COR-L47 (cell line): ENCODE measurements around the gene EHMT2.
A peak's percentile ranks its signal among the peaks of the same experiment; 100 is the strongest.
"Not testable (repeated sequence)": the region's sequence is repeated elsewhere in the genome, so short reads cannot be mapped to it uniquely, and the experiment has no call there.

Experiments used
- DNase-seq: peaks from one replicate; lab custom pipeline; 2025; lab: John Stamatoyannopoulos, UW

The EHMT2 gene

GRCh38 chr6:31915351-31915750, 17.9 kb upstream of the EHMT2 start:
- no peak for DNase-seq

DNA sequence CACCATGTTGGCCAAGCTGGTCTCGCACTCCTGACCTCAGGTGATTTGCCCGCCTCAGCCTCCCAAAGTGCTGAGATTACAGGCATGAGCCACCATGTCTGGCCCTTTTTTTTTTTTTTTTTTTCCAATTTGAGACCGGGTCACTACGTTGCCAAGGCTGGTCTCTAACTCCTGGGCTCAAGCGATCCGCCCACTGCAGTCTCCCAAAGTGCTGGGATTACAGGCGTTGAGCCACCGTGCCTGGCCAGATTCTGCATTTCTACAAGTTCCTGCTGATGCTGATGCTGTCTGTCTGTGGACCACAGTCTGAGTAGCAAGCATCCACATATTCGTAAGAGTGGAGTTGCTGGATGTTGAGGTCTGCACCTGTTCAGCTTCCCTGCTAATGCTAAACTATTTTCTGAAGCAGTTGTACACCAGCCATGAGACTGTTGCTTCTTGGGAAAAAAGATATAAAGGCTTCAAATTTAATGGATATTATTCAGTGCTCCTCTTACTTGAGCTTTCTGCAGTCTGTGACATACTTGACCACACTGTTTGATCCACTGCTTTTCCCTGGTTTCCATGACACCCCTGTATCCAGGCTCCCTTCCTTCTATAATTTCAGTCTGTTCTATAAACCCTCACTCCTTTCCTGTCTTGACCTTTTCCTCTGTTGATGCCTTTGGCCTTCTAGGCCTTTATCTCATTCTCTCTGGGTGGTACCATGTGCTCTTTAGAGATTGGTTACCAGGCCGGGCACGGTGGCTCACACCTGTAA, 14.5 kb upstream of the EHMT2 start:
- DNase-seq: no peak

DNA sequence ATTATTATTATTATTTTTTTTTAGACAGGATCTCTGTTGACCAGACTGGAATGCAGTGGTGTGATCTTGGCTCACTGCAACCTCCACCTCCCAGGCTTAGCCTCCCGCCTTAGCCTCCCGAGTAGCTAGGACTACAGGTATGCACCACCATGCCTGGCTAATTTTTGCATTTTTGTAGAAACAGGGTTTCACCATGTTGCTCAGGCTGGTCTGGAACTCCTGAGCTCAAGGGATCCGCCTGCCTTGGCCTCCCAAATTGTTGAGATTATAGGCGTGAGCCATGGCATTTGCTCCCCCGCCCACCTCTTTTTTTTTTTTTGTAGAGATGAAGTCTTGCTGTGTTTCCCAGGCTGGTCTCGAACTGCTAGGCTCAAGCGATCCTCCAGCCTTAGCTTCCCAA, 11.8 kb upstream of the EHMT2 start:
- DNase-seq: not testable (repeated sequence)

DNA sequence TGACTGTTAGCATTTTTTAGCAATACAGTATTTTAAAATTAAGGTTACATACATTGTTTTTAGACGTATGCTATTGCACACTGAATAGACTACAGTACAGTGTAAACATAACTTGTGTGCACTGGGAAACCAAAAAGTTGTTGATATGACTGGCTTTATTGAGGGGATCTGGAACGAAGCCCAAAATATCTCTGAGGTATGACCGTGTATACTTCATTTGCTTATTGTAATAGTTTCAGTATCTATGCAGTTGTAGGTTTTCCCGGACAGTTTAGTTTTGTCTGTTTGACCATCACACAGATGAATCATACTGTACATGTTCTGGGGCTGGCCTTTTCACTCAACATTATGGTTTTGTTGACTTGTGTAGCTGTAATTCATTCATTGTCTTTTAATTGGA, 11.3 kb upstream of the EHMT2 start:
- no peak for DNase-seq

DNA sequence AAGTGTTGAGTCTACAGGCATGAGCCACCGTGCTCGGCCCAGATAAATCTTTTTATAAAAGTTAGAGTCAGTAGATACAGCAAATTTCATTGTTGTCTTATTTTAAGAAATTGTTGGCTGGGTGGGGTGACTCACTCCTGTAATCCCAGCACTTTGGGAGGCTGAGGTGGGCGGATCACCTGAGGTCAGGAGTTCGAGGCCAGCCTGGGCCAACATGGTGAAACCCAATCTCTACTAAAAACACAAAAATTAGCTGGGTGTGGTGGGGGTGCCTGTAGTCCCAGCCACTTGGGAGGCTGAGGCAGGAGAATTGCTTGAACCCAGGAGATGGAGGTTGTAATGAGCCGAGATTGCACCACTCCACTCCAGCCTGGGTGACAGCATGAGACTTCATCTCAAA, 10.8 kb upstream of the EHMT2 start:
- not testable (repeated sequence) for DNase-seq

DNA sequence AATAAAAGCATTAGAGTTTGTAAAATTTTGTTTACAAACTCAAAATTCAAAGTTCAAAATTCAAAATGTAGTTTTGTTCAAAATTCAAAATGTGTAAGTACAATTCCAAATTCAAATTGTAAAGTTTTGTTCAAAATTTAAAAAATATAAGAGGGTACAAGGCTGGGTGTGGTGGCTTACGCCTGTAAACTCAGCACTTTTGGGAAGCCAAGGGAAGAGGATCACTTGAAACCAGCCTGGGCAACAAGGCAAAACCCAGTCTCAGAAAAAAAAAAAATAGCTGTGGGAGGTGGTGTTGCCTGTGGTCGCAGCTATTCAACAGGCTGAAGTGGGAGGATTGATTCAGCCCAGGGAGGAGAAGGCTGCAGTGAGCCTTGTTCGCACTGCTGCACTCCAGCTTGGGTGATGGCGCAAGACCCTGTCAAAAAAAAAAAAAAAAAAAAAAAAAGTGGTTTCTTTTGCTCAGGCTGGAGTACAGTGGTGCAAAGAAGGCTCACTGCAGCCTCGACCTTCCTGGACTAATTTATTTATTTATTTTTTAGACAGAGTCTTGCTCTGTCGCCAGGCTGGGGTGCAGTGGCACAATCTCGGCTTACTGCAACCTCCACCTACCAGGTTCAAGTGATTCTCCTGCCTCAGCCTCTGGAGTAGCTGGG, 9.8 kb upstream of the EHMT2 start:
- no peak for DNase-seq

GRCh38 chr6:31906727-31907126, 9.2 kb upstream of the EHMT2 start:
- not testable (repeated sequence) for DNase-seq

DNA sequence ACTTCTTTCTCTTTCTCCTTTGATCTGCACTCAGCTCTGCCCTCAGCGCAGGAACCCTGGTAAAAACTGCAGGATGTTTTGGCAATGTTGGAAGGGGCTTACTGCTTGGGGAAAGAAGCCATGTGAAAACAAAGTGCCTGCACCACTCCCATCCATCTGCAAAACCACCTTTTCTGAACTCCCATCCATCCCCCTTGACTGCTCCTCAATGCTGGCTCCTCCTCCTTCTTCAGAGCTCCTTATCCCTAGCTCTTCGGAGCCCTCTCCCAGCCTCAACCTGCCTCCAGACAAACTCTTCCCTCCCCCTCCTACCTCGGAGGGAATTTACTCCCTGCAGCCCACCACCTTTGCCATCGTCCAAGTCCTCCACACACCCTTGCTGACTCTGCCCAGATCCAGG, 8.6 kb upstream of the EHMT2 start:
- no peak for DNase-seq

DNA sequence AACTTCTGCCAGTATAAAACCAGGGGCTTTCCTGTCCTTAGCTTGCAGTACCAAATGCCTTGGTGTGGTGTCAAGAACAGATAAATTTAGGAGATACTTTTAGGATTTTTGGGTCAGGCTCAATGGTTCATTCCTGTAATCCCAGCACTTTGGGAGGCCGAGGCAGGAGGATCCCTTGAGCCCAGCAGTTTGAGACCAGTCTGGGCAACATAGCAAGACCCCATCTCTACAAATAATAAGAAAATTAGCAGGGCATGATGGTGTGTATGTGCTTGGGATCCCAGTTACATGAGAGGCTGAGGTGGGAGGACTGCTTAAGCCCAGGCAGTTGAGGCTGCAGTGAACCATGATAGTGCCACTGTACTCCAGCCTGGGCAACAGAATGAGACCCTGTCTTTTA, 7.5 kb upstream of the EHMT2 start:
- DNase-seq: no peak

DNA sequence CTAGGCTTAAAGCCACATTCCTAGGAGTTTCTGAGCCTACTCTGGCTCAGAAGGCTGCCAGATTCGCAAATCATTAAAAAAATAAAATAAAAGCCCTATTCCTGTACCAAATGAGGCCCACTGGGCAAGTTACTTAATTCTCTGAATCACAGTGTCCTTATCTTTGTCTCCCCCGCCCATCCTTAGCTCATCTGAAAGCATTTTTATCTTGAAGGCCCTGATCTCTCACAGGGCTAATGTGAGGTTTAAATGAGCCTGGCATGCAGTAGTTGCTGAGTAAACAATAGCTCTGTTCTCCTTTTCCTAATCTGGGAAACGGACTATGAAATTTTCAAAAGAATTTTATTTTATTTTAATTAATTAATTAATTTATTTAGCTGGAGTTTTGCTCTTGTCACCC, 6.5 kb upstream of the EHMT2 start:
- no peak for DNase-seq

DNA sequence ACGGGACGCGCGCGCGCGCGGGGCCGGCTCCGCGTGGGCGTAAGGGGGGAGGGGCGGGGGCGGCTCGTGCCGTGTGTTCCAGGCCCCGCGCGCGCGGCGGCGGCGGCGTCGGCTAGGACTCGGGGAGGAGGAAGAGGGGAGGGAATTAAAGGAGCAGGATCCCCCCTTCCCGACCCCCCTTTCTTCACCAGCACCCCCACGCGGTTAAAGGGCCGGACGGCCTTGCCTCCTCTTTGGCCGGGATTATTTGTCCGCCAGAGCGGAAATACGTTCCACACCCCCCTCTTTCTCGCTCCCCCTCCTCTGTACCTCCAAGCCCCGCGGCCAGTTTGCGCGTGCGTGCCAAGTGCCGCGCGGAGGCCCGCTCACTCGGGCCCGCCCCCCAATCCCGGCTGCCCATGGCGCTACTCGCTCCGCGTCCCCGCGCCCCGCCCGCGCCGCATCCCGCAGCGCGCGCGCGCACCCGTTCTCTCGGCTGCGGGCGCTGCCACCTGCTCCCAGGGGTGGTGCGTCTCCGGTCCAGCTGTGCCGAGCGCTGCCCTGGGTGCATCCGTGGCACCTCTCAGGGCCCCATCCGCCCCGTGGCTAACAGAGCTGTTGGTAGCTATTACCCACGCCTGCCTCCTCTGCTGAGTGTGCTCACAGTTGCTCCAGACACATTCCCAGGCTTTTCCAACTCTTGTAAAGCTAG, 4.6 kb upstream of the EHMT2 start, which contains the start of gene ZBTB12:
Gene ZBTB12 (minus strand): TSS at position 134 of the 691 bp plus-strand sequence. CDS start 781 bp downstream, outside the sequence.
- DNase-seq: peak; percentile 98

- DNase-seq: peak; percentile 51
Measured at GRCh38 chr6:31901415-31901952, 4.0 kb upstream of the EHMT2 start.

DNA sequence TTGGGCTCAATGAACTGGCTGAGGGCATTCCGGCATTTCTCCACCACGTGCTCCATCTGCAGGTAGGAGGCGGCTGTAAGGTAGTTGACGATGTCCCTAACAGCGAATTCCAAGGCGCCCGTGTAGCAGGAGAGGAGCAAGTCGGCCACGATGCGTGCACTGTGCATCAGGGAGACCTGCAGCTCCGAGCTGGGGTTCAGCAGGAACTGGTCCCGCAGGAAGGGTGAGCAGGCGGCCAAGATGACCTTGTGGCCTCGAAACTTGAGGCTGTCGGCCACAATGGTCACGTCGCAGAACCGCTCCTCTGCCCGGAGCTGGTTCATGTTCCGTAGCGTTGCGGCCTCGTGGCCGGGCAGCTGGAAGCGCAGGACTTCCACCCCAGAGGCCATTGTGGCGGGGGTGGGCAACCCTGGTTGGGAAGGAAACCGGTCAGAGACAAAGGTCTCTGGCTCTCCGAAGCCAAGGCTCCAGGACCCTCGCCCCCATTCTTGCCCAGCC, 3.5 kb upstream of the EHMT2 start:
- no peak for DNase-seq

DNA sequence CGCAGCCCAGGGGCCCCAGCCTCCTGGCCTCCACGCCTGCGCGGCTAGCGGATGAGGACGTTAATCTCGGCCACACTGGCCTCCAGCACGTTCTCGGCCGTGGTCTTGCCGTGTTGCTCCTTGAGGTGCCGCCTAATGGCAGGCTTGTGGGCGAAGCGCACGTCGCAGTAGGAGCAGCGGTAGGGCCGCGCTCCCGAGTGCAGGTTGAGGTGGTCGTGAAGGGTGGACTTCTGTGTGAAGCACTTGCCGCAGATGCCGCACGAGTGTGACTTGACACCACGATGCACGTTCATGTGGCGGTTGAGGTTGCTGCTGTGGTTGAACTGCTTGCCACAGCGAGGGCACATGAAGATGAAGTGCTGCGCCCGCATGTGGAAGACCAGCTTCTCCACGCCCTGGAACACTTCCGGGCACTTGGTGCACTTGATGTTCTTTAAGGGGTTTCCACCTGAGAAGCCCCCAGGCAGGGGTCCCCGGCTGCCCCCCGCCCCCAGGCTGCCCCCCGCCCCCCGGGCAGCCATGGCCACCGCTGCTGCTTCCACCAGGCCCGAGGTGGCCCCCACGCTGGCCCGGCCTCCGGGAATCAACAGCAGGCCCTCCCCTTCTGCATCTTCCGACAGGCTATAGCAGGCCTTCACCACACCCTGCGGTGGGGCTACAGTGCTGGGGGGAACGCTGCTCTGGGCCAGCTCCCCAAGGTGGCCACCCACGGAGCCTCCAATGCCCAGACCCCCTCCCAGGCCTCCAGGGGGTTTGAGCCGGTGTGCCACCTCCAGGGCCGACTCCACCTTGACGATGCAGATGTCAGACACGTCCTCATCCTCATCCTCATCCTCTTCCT, 2.6 kb upstream of the EHMT2 start:
- no peak for DNase-seq

- DNase-seq: no peak
Measured at GRCh38 chr6:31899215-31899614, 1.7 kb upstream of the EHMT2 start.

DNA sequence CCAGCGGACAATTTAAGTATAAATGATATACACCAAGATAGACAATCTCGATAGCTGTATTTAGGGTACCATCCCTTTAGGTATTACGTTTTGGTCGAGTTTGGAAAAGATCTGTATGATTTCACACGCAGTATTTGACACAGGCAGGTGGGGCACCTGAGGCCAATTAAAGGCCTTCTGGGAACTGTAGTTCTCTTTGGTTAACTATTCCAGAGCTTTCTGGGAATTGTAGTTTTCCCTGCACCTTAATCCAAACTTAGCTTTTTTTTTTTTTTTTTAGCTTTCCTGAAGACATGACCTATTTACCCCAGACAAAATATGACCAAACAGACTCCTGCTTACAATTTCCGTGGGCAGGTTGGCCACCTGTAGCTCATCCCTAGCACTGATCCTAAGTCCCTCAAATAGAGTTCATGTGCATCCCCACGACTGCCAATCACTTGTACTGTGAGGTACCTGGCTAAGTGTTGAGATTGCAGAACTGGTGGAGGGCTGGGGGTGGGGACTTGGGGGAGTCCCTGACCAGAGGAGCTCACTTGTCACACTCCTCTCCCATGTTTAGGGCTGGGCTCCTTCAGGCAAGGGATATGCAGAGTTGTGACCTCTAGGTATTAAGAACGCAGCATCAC, 999 bp upstream of the EHMT2 start:
- peak; percentile 51 for DNase-seq

DNA sequence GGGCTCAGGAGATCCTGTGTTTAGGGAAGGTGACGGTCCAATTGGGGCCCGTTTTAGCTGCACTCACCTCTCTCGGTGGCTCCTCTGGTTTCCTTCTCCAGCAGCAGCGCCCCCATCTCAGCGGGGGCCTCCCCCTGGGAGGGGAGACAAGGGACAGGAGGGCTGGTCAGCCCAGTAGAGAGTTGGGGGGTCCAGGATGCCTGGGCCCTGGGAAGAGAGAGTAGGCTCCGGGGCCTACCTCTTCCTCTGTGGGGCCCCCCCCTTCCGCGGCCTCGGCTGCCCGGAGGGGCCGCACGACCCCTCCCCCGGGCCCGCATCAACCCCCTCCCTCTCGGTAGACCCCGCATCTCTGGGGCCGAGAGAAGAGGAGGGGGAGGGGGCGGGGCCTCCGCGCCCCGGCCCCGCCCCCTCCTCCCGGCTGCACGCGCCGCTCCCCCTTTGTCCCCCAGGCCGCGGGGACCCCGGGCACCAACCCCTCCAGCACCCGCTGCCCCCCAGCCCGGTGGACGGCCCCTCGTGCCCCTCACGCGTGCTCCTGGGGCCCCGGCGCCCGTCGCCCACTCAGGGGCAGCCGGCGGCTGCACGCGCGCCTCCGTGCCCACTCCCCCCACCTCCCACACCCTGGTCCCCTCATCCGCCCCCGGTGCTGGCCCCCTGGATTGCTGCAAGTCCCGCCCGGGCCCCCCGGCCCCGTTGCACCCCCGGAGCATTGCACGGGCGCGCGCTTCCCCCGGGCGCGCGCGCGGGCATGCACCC, 464 bp downstream of the EHMT2 start:
- no peak for DNase-seq

GRCh38 chr6:31896493-31896855, 1.0 kb downstream of the EHMT2 start:
- DNase-seq: no peak

- DNase-seq: no peak
Measured at GRCh38 chr6:31892821-31893220, 4.7 kb downstream of the EHMT2 start.

DNA sequence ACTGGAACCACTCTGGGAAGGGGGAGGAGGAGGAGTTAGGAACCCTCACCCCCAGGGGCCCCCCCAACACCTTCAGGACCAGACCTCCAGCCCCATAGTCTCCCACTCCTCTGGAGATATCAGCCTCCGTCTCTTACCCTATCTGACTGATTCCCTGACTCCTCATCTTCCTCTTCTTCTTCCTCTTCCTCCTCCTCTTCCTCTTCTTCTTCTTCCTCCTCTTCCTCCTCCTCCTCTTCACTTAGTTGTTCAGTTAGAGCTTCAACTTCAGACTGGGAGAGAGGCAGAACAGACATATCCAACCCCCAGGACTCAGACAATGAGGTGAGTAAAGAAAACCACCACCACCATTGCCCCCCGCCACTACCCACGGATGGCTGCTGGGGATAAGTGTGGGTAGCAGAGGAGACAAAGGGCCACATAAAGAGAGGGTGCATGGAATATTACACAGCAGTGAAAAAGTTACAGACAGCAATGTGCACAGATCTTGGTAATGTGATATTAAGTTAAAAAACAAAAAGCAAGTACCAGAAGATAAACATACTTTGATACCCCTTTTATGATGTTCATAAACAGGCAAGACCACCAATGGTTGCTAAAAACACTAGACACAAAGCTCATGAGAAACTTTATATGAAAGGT, 8.0 kb downstream of the EHMT2 start:
- no peak for DNase-seq
